GM18526 (cell line): ENCODE results near the gene BBOF1.

Source experiments
- POLR2A ChIP-seq: IDR thresholded peaks from 3 replicates; pipeline ENCODE4 v1.6.1; 2011; ENCODE audit not compliant: insufficient read length; ENCODE audit errors: extremely low read depth

The BBOF1 gene

GRCh38 chr14:74065746-74066575 is 46.8 kb downstream of the BBOF1 start:
- no peak for TF ChIP-seq POLR2A

- no peak for TF ChIP-seq POLR2A
These were observed 58.3 kb downstream of the BBOF1 start for GRCh38 chr14:74077401-74077800.

GRCh38 chr14:74080820-74081460 is 61.8 kb downstream of the BBOF1 start:
- no peak for TF ChIP-seq POLR2A

- TF ChIP-seq POLR2A: no peak
These were observed 62.3 kb downstream of the BBOF1 start for GRCh38 chr14:74081491-74081890.

- no peak for TF ChIP-seq POLR2A
These were observed 64.0 kb downstream of the BBOF1 start for GRCh38 chr14:74083161-74083560.

- no peak for TF ChIP-seq POLR2A
These were observed 64.7 kb downstream of the BBOF1 start for GRCh38 chr14:74083784-74084276.

GRCh38 chr14:74084277-74085046 is 65.3 kb downstream of the BBOF1 start, which contains the start of the genes ALDH6A1 and LIN52:
ALDH6A1 (minus strand) TSS chr14:74084453; CDS start chr14:74084394, 59 bp downstream.
LIN52 (plus strand) TSS chr14:74084956; CDS start chr14:74084975, 19 bp downstream.
- peak; percentile 74 for TF ChIP-seq POLR2A

GRCh38 chr14:74085047-74085637 is 66.0 kb downstream of the BBOF1 start:
- no peak for TF ChIP-seq POLR2A

- TF ChIP-seq POLR2A: no peak
These were observed 66.7 kb downstream of the BBOF1 start for GRCh38 chr14:74085828-74086227.

GRCh38 chr14:74089251-74090020 is 70.3 kb downstream of the BBOF1 start:
- TF ChIP-seq POLR2A: no peak

GRCh38 chr14:74105381-74105780 is 86.2 kb downstream of the BBOF1 start:
- no peak for TF ChIP-seq POLR2A

- TF ChIP-seq POLR2A: no peak
These were observed 90.2 kb downstream of the BBOF1 start for GRCh38 chr14:74109369-74109768.
